AG10803 (cell line): ENCODE measurements around the gene SUSD1.

Source experiments
- DNase-seq: peaks from one replicate; pipeline ENCODE4 v3.0.0; 2010; ENCODE audit warnings: low read depth
- H3K4me3 ChIP-seq: 2 replicates; pipeline ENCODE4 v1.5.1; 2011; ENCODE audit warnings: mild to moderate bottlenecking, low read length, control low read depth
- TF ChIP-seq, protein P1 (sequence below): conservative IDR thresholded peaks from 2 replicates; pipeline ENCODE4 v1.5.1; 2011; ENCODE audit warnings: mild to moderate bottlenecking, low read length, control low read depth, inconsistent platforms

SUSD1 gene

GRCh38 chr9:112112941-112113681 lies 62.0 kb downstream of the SUSD1 start:
- peak; percentile 14 for DNase-seq
- TF ChIP-seq, protein P1, sequence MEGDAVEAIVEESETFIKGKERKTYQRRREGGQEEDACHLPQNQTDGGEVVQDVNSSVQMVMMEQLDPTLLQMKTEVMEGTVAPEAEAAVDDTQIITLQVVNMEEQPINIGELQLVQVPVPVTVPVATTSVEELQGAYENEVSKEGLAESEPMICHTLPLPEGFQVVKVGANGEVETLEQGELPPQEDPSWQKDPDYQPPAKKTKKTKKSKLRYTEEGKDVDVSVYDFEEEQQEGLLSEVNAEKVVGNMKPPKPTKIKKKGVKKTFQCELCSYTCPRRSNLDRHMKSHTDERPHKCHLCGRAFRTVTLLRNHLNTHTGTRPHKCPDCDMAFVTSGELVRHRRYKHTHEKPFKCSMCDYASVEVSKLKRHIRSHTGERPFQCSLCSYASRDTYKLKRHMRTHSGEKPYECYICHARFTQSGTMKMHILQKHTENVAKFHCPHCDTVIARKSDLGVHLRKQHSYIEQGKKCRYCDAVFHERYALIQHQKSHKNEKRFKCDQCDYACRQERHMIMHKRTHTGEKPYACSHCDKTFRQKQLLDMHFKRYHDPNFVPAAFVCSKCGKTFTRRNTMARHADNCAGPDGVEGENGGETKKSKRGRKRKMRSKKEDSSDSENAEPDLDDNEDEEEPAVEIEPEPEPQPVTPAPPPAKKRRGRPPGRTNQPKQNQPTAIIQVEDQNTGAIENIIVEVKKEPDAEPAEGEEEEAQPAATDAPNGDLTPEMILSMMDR = peak; percentile 49
- no peak overlapping the region for H3K4me3 ChIP-seq

- TF ChIP-seq, protein P1 = no peak
- DNase-seq = peak; percentile 85
- H3K4me3 ChIP-seq = no peak overlapping the region
These were observed 62.6 kb downstream of the SUSD1 start for GRCh38 chr9:112112519-112112918.

GRCh38 chr9:112111461-112111860 lies 63.6 kb downstream of the SUSD1 start:
- TF ChIP-seq, protein P1 = no peak
- no peak for DNase-seq
- H3K4me3 ChIP-seq = no peak overlapping the region

GRCh38 chr9:112110777-112111113 lies 64.4 kb downstream of the SUSD1 start:
- no peak for DNase-seq
- TF ChIP-seq, protein P1 = no peak
- H3K4me3 ChIP-seq = no peak overlapping the region

DNA sequence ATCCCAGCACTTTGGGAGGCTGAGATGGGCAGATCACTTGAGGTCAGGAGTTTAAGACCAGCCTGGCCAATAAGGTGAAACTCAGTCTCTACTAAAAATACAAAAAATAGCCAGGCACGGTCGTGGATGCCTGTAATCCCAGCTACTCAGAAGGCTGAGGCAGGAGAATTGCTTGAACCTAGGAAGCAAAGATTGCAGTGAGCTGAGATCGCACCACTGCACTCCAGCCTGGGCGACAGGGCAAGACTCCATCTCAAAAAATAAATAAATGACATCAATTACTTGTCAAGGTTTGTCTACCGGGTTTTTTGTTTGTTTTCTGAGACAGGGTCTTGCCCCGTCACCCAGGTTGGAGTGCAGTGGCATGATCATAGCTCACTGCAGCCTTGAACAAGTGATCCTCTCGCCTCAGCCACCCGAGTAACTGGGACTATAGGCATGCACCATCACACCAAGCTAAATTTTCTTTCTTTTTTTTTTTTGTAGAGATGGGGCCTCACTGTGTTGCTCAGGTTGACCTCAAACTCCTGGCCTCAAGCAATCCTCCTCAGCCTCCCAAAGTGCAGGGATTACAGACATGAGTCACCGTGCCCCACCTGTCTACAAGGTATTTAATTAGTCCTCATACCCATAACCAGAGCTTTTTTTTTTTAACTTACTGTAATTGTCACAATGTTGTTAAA lies 64.9 kb downstream of the SUSD1 start:
- TF ChIP-seq, protein P1 = no peak
- no peak overlapping the region for H3K4me3 ChIP-seq
- no peak for DNase-seq

DNA sequence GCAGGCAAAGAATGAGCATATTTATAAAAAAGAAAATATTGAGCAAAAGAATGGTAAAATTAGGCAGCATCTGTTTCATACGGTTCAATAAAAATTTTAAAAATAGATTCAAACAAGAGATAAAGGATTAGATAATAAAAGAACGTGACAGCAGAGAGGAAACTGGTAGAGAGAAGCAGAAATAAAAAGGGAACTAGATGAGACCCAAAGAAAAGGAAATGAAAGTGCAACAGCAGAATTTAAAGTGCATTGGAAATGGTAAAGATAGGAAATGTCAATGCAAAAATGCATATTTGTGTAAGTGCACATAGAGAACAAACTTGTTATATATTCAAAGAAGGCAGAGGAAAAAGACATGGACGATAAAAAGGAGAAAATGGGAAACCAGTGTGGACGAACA lies 70.2 kb downstream of the SUSD1 start:
- DNase-seq = no peak
- TF ChIP-seq, protein P1 = no peak
- H3K4me3 ChIP-seq = no peak overlapping the region

GRCh38 chr9:112104401-112104800 lies 70.7 kb downstream of the SUSD1 start:
- TF ChIP-seq, protein P1 = no peak
- no peak overlapping the region for H3K4me3 ChIP-seq
- no peak for DNase-seq
